Measurements from ENCODE around the gene CLPTM1L. TPM values are rescaled to one million over a fixed set of nuclear protein-coding genes. Genes with fewer than 3 reads are reported as not detected.
"Not testable (repeated sequence)": the region's sequence is repeated elsewhere in the genome, so short reads cannot be mapped to it uniquely, and the experiment has no call there.

The CLPTM1L gene
- total RNA-seq, 1 experiment from 2014 or later: 204 TPM

DNA sequence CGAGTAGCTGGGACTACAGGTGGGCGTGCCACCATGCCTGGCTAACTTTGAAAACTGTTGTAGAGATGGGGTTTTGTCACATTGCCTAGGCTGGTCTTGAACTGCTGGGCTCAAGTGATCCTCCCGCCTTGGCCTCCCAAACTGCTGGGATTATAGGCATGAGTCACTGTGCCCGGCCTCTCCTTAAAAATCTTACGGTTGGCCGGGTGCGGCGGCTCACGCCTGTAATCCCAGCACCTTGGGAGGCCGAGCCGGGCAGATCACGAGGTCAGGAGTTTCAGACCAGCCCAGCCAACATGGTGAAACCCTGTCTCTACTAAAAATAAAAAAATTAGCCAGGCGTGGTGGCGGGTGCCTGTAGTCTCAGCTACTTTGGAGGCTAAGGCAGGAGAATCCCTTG is 2.2 kb downstream of the CLPTM1L start:
- not testable (repeated sequence) for DNase-seq (ENCODE audit: low read depth)

- no peak for DNase-seq (ENCODE audit: low read depth)
These were observed 2.6 kb downstream of the CLPTM1L start for GRCh38 chr5:1342268-1342667.

DNA sequence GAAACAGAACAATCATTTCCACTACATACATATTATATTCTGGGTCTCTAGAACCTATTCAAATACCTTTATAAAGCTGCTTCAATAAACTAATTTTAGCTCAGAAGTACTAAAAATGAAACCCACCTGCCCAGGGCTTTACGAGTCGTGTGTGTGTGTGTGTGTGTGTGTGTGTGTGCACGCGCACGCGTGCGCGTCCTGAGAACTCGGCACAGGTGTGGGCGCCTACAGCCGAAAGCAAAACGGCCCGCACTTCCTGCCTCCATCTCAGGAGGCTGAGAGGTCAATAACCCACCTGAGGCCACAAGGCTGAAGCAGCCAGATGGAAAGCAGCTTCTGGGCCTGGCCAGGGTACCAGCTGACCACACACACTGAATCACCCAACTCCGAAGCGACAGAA is 3.0 kb downstream of the CLPTM1L start:
- no peak for DNase-seq (ENCODE audit: low read depth)

GRCh38 chr5:1339818-1340210 is 5.1 kb downstream of the CLPTM1L start:
- not testable (repeated sequence) for DNase-seq (ENCODE audit: low read depth)

GRCh38 chr5:1339139-1339817 is 5.6 kb downstream of the CLPTM1L start:
- DNase-seq (ENCODE audit: low read depth): not testable (repeated sequence)

- no peak for DNase-seq (ENCODE audit: low read depth)
These were observed 6.3 kb downstream of the CLPTM1L start for GRCh38 chr5:1338506-1339070.

GRCh38 chr5:1338196-1338490 is 6.8 kb downstream of the CLPTM1L start:
- DNase-seq (ENCODE audit: low read depth): no peak

- DNase-seq (ENCODE audit: low read depth): no peak
These were observed 7.3 kb downstream of the CLPTM1L start for GRCh38 chr5:1337489-1338195.

- no peak for DNase-seq (ENCODE audit: low read depth)
These were observed 8.0 kb downstream of the CLPTM1L start for GRCh38 chr5:1336749-1337488.

- no peak for DNase-seq (ENCODE audit: low read depth)
These were observed 8.8 kb downstream of the CLPTM1L start for GRCh38 chr5:1336106-1336561.

- no peak for DNase-seq (ENCODE audit: low read depth)
These were observed 9.3 kb downstream of the CLPTM1L start for GRCh38 chr5:1335540-1336095.

DNA sequence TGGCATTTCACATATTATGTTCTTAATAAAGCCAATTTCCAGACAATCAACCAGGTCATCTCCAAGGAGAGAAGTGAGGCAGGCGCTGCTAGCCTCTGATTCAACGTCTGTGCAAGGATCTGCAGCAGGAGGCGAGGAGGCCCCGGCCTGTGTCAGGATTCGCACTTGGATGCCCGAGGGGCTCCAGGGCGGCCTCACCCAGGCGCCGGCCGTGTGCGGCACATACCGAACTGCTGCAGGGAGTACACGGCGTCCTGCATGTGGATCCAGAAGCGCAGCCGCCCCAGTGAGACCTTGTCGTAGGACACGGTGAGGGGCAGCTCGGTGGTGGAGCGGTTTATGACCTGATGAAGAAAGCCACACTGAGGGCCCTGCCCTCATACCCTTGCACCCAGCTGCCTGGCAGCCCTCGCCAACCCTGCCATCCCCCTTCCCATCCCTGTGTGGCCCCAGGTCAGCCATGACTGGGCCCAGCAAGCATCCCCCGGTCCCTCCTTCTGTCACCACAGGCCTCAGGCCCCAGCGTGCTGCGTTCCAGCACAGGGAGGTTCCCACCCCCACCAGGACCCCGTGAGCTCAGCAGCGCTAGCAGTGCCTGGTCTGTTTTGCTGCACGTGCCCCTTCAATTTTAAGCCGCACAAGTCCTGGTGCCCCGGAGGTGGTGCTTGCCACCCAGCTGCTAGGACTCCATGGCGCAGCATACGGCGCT is 9.9 kb downstream of the CLPTM1L start:
- DNase-seq (ENCODE audit: low read depth): no peak

- no peak for DNase-seq (ENCODE audit: low read depth)
These were observed 10.9 kb downstream of the CLPTM1L start for GRCh38 chr5:1333986-1334385.

DNA sequence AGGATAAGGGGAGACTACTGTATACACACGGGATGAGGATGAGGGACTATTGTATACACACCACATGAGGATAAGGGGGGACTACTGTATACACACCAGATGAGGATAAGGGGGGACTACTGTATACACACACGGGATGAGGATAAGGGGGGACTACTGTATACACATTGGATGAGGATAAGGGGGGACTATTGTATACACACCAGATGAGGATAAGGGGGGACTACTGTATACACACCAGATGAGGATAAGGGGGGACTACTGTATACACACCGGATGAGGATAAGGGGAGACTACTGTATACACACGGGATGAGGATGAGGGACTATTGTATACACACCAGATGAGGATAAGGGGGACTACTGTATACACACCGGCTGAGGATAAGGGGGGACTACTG is 11.6 kb downstream of the CLPTM1L start:
- not testable (repeated sequence) for DNase-seq (ENCODE audit: low read depth)

DNA sequence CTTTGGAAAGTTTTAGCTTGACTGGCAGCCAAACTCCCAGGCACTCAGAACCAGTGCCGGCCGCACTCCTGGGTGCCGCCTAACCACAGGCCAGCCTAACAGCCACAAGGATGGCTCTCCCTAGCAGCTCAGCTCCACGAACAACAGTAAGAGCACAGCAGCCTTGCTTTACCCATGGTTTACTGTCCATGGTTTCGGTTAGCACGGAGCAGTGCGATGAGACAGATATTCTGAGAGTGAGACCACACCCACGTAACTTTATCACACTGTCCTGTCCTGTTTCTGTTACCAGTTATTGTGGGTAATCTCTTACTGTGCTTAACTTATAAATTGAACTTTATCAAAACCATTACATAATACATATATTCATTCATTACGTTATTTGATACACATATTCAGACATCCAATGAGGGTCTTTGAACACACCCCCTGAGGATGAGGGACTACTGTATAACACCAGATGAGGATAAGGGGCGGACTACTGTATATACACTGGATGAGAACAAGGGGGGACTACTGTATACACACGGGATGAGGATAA is 12.4 kb downstream of the CLPTM1L start:
- DNase-seq (ENCODE audit: low read depth): no peak

- no peak for DNase-seq (ENCODE audit: low read depth)
These were observed 13.0 kb downstream of the CLPTM1L start for GRCh38 chr5:1331861-1332405.

- DNase-seq (ENCODE audit: low read depth): no peak
These were observed 13.8 kb downstream of the CLPTM1L start for GRCh38 chr5:1330847-1331831.

DNA sequence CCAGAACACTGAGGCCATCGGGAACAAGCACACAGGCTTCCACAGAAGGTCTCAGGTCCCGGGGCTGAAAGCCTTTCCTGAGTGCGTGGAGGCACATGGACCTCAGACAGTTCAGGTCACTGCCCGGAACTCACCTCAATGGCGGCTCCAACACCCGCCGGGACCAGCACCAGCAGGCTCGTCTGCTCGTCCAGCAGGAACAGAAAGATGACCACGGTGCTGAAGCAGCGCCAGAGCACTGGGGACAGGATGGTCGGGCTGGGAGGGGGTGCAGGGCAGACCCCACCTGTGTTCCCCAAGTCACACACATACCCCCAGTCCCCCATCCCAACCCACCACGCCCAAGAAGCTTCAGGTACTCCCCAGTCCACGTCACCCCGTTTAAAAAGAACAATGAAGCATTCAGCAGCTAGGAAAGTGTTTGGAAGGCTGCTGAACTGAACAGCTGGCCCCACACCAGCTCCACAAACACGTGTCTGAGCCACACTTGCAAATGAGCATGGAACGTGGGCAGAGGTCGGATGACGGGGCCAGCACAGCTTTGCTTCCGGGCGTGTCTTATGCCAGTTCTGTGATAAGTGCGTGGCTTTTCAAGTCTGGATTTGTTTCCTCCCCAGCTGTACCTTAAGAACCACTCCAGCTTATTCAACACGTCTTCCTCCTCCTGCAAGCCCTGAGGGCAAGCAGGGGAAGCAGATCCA is 14.6 kb downstream of the CLPTM1L start:
- DNase-seq (ENCODE audit: low read depth): no peak

DNA sequence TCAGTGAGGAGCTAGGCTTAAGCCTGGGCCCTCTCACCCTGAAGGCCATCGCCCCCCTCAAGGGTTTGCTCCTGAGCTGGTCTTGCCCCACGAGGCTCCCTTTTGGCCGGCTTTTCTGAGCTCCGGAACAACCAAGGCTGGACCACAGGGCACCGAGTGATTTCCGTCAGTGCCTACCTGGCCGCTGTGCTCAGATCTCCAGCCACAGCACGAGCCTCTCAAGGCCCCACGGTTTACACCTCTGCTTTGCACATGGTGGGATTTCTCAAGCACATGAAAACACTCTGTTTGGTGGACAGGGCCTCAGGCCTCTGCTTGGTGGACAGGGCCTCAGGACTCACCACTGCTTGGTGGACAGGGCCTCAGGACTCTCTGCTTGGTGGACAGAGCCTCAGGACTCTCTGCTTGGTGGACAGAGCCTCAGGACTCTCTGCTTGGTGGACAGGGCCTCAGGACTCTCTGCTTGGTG is 15.8 kb downstream of the CLPTM1L start:
- no peak for DNase-seq (ENCODE audit: low read depth)

Data from Daoy (cell line).